Colonic mucosa (tissue), 4 donors: ENCODE data around the gene PLCH1. TPM values are rescaled to one million over a fixed set of nuclear protein-coding genes. Genes with fewer than 3 reads are reported as not detected.

Experiments used
- DNase-seq: peaks from one replicate; pipeline ENCODE4 v3.0.0-alpha.2; 2020
- H3K27ac ChIP-seq: fragments of 200-600 bp; one replicate; pipeline ENCODE4 v1.8.0; 2021
- H3K27me3 ChIP-seq: fragments of 200-600 bp; one replicate; pipeline ENCODE4 v1.8.0; 2021
- H3K36me3 ChIP-seq: fragments of 200-600 bp; one replicate; pipeline ENCODE4 v1.8.0; 2021
- H3K4me1 ChIP-seq: fragments of 200-600 bp; one replicate; pipeline ENCODE4 v1.8.0; 2021; ENCODE audit warnings: mild to moderate bottlenecking
- H3K4me3 ChIP-seq: fragments of 200-600 bp; one replicate; pipeline ENCODE4 v1.8.0; 2021
- H3K9ac ChIP-seq, 2 donors: one replicate each; pipeline ENCODE4 v1.7.0; 2013; ENCODE audit warnings: control low read depth in 2 of 2, low read depth in 2 of 2, low read length in 2 of 2
- H3K9me3 ChIP-seq: fragments of 200-600 bp; one replicate; pipeline ENCODE4 v1.8.0; 2021
- intact Hi-C: fragments of 100-400 bp; cut with DNase I; formaldehyde crosslinking; loops from one replicate; pipeline ENCODE4 v1.14.1; 2022
- total RNA-seq, 2 donors: library from RNA; stranded (reverse); fragmentation: NEBNext Ultra II Directional in 1 of 2; extraction: Animal tissue kit (Norgen Biotek cat#: 25700) in 1 of 2; gene quantifications; one replicate each; pipeline ENCODE4 v1.2.1, GENCODE V29; 2021
- TF ChIP-seq, protein P1 (sequence below): fragments of 200-600 bp; IDR thresholded peaks from one replicate; pipeline ENCODE4 v1.8.0; 2022; ENCODE audit warnings: antibody characterized with exemption, mild to moderate bottlenecking
- donor health status: healthy.
- donor health status: DM: no; HTN: no; CAD: no.
- donor health status: DM: no; HTN: no; CAD: no.

Gene PLCH1
- total RNA-seq, 2 donors from 2014 or later: 8.2 to 11.0 TPM

DNA sequence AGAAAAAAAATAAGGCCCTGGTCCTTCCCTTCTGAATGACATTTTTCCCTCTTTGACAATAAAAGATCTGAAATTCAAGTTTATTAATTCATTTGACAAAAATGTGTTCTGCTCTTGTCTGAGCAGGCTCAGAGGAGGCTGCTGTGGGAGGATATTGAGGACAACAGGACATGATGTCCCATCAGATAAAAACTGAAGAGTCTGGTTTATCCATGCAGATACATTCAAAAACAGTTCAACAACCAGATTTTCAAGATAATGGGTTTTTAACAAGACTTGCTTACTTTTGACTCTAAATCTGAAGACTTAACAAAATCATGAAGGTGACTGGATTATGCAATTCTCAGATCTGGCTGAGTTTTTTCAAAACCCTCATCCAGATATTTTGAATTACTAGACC, 414.5 kb downstream of the PLCH1 start:
- no peak for DNase-seq
- intact Hi-C loops: no loop called here
- Histone ChIP-seq H3K4me1 (no peaks in the 10 kb centered on the region), H3K9me3 (no peaks in the 10 kb centered on the region), H3K36me3 (no peaks in the 10 kb centered on the region), H3K27ac (no peak overlapping the region), H3K27me3 (no peaks in the 10 kb centered on the region), H3K9ac (no peak overlapping the region), H3K4me3 (no peak overlapping the region)
- TF ChIP-seq, protein P1, sequence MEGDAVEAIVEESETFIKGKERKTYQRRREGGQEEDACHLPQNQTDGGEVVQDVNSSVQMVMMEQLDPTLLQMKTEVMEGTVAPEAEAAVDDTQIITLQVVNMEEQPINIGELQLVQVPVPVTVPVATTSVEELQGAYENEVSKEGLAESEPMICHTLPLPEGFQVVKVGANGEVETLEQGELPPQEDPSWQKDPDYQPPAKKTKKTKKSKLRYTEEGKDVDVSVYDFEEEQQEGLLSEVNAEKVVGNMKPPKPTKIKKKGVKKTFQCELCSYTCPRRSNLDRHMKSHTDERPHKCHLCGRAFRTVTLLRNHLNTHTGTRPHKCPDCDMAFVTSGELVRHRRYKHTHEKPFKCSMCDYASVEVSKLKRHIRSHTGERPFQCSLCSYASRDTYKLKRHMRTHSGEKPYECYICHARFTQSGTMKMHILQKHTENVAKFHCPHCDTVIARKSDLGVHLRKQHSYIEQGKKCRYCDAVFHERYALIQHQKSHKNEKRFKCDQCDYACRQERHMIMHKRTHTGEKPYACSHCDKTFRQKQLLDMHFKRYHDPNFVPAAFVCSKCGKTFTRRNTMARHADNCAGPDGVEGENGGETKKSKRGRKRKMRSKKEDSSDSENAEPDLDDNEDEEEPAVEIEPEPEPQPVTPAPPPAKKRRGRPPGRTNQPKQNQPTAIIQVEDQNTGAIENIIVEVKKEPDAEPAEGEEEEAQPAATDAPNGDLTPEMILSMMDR: no peak

DNA sequence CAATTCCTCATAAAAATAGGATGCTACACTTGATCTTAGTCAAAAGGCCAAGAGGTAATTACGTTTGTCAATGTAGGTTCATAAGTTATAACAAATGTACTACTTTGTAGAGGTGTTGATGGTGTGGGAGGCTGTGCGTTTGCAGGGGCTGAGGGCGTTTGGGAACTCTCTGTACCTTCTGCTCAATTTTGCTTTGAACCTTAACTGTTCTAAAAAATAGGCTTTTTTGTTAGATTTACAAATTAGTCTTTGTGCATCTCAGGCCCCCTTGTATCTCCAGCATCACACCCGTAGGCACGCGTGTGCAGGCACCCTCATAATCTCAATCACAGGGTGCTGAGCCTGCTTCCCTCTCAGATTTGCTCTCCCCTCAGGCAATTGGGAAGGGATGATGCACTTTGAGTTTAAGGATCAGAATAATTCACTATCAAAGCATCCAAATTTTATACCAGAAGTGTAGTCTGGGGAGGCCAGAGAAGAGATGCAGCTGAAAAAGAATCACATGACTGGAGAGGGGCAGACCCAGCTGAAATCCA, 415.3 kb downstream of the PLCH1 start:
- TF ChIP-seq, protein P1: no peak
- H3K4me1 ChIP-seq: no peaks in the 10 kb centered on the region
- no peaks in the 10 kb centered on the region for H3K27me3 ChIP-seq
- H3K27ac ChIP-seq: no peak overlapping the region
- H3K4me3 ChIP-seq: no peak overlapping the region
- H3K9ac ChIP-seq: no peak overlapping the region
- intact Hi-C loops: loop anchor here (10.0 kb wide), 1 partner anchor 995 kb away; no protein-coding TSS in a partner anchor
- no peaks in the 10 kb centered on the region for H3K36me3 ChIP-seq
- DNase-seq: no peak
- H3K9me3 ChIP-seq: no peaks in the 10 kb centered on the region

DNA sequence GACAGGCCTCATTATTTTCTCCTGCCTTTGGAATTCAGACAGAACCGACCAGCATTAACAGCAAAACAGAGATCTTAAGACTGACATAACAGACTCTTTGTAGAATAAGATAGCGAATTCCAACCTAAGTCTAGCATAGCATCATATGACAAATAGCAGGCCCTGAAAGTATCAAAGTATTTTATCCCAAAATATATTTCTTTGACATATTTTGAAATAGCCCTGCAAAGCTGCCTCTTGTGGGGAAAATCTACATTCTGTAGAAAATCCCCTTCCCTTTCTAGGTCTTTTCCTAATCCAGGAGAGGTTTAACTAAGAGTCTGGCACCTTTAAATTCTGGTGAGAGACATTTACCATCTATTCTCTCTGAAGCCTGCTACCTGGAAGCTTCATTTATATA, 417.0 kb downstream of the PLCH1 start:
- H3K4me3 ChIP-seq: no peak overlapping the region

DNA sequence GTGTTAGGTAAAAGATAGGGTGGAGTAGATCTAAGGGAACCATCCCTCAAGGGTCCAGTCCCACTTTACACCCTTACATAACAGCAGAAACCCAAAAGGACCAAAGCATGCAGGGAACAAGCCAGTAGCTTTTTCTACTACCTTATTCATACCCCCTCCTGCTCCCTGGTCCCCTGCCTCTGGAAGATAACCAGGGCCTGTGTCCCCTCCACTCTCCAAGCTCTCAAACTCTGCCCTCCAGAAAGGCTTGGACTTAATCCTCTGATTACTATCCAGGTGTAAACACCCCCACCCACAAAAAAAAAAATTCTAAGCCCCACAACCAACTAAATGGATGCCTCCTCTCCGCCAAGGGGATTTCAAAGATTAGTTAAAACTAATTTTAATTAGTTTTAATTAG, 417.4 kb downstream of the PLCH1 start:
- Histone ChIP-seq H3K27ac (no peak overlapping the region), H3K27me3 (no peaks in the 10 kb centered on the region), H3K9ac (no peak overlapping the region), H3K4me1 (no peaks in the 10 kb centered on the region), H3K36me3 (no peaks in the 10 kb centered on the region), H3K4me3 (no peak overlapping the region), H3K9me3 (no peaks in the 10 kb centered on the region)
- TF ChIP-seq, protein P1: no peak
- DNase-seq: no peak
- intact Hi-C loops: loop anchor here (10.0 kb wide), 1 partner anchor 993 kb away; no protein-coding TSS in a partner anchor

More for the DNA sequence above, 417.0 kb downstream of the PLCH1 start:
- Histone ChIP-seq H3K27ac (no peak overlapping the region), H3K9ac (no peak overlapping the region), H3K36me3 (no peaks in the 10 kb centered on the region), H3K9me3 (no peaks in the 10 kb centered on the region), H3K27me3 (no peaks in the 10 kb centered on the region), H3K4me1 (no peaks in the 10 kb centered on the region)
- intact Hi-C loops: loop anchor here (10.0 kb wide), 1 partner anchor 993 kb away; no protein-coding TSS in a partner anchor
- no peak for DNase-seq
- TF ChIP-seq, protein P1: no peak

DNA sequence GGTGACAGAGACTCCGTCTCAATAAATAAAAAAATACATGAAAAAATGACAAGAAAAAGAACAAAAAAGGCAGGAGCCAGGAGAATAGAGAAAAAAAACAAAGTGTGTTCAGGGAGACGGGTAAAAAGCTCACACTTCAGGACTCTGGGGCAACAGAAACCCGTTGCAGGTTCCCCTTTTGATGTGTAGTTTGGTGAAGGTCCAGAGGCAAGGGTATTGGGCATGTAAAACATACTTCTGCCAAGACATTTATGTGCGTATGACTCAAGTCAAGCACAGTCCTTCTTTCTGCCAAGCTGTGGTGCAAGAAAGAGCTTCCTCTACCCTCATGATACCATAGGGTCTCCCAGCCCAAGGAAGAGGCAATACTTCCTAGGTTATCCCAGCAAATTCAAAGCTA, 418.0 kb downstream of the PLCH1 start:
- no peaks in the 10 kb centered on the region for H3K27me3 ChIP-seq

More for the DNA sequence above, 418.0 kb downstream of the PLCH1 start:
- H3K36me3 ChIP-seq: no peaks in the 10 kb centered on the region
- no peak overlapping the region for H3K4me3 ChIP-seq
- H3K9ac ChIP-seq: no peak overlapping the region
- intact Hi-C loops: loop anchor here (10.0 kb wide), 1 partner anchor 992 kb away; no protein-coding TSS in a partner anchor
- TF ChIP-seq, protein P1: no peak
- DNase-seq: no peak
- H3K4me1 ChIP-seq: no peaks in the 10 kb centered on the region
- no peak overlapping the region for H3K27ac ChIP-seq
- H3K9me3 ChIP-seq: no peaks in the 10 kb centered on the region
